Urinary bladder (tissue), 4 donors: ENCODE data around the gene APELA. TPM values are rescaled to one million over a fixed set of nuclear protein-coding genes. Genes with fewer than 3 reads are reported as not detected.

ENCODE experiments used
- DNase-seq: peaks from one replicate; pipeline ENCODE4 v3.0.0-alpha.2; 2015; ENCODE audit errors: extremely low spot score
- H3K27ac ChIP-seq: one replicate; pipeline ENCODE4 v1.5.1; 2013; ENCODE audit warnings: low read depth, mild to moderate bottlenecking, moderate library complexity
- H3K36me3 ChIP-seq: one replicate; pipeline ENCODE4 v1.6.1; 2013; ENCODE audit warnings: mild to moderate bottlenecking, moderate library complexity; ENCODE audit not compliant: insufficient read depth
- H3K4me1 ChIP-seq: one replicate; pipeline ENCODE4 v1.6.1; 2013; ENCODE audit warnings: mild to moderate bottlenecking, moderate library complexity; ENCODE audit not compliant: insufficient read depth
- H3K4me3 ChIP-seq: one replicate; pipeline ENCODE4 v1.5.1; 2013; ENCODE audit warnings: low read depth, low read length
- WGBS: extraction: QIAGEN DNeasy Blood & Tissue Kit; methylation state at CpG from one replicate; pipeline ENCODE4 v1.1.7; 2013; 5-methylcytosine and 5-hydroxymethylcytosine counted together
- polyA plus RNA-seq: library from polyadenylated mRNA; stranded (reverse); fragments of 200-250 nt; gene quantifications from one replicate; pipeline ENCODE4 v1.2.3, GENCODE V29; 2013
- total RNA-seq: library from RNA; depleted of rRNA; stranded (reverse); fragments of >200 nt; gene quantifications from one replicate; pipeline ENCODE4 v1.2.3, GENCODE V29; 2014
- donor health status: healthy with polysubstance abuse.
- donor health status: healthy.

Gene APELA, protein sequence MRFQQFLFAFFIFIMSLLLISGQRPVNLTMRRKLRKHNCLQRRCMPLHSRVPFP
- not detected for total RNA-seq
- not detected for polyA plus RNA-seq

- Histone ChIP-seq H3K27ac (no peak within 1 kb of the TSS), H3K36me3 (no peaks in the 10 kb centered on the region), H3K4me1 (no peaks in the 10 kb centered on the region), H3K4me3 (no peak within 1 kb of the TSS)
- DNase-seq: no peak
- WGBS: 10% methylated on average over 7 of the region's 7 CpGs
These were observed at the start of gene APELA for GRCh38 chr4:164876700-164877324. TSS of gene APELA (plus strand) at chr4:164877178. CDS start at chr4:164877332, 154 bp downstream.

- H3K36me3 ChIP-seq: no peaks in the 10 kb centered on the region
- H3K27ac ChIP-seq: no peak overlapping the region
- H3K4me1 ChIP-seq: no peaks in the 10 kb centered on the region
- H3K4me3 ChIP-seq: no peak overlapping the region
- WGBS: 75% methylated on average over 3 of the region's 3 CpGs
- no peak for DNase-seq
These were observed 48.0 kb upstream of the APELA start for GRCh38 chr4:164828955-164829354.

- 28% methylated on average over 4 of the region's 4 CpGs for WGBS
- Histone ChIP-seq H3K4me3 (no peak overlapping the region), H3K4me1 (no peaks in the 10 kb centered on the region), H3K27ac (no peak overlapping the region), H3K36me3 (no peaks in the 10 kb centered on the region)
- DNase-seq: no peak
These were observed 30.4 kb upstream of the APELA start for GRCh38 chr4:164846566-164846965.

- H3K4me1 ChIP-seq: no peaks in the 10 kb centered on the region
- no peak for DNase-seq
- no peak overlapping the region for H3K27ac ChIP-seq
- 40% methylated on average over 3 of the region's 3 CpGs for WGBS
- no peak overlapping the region for H3K4me3 ChIP-seq
- no peaks in the 10 kb centered on the region for H3K36me3 ChIP-seq
These were observed 30.0 kb upstream of the APELA start for GRCh38 chr4:164847016-164847415.

DNA sequence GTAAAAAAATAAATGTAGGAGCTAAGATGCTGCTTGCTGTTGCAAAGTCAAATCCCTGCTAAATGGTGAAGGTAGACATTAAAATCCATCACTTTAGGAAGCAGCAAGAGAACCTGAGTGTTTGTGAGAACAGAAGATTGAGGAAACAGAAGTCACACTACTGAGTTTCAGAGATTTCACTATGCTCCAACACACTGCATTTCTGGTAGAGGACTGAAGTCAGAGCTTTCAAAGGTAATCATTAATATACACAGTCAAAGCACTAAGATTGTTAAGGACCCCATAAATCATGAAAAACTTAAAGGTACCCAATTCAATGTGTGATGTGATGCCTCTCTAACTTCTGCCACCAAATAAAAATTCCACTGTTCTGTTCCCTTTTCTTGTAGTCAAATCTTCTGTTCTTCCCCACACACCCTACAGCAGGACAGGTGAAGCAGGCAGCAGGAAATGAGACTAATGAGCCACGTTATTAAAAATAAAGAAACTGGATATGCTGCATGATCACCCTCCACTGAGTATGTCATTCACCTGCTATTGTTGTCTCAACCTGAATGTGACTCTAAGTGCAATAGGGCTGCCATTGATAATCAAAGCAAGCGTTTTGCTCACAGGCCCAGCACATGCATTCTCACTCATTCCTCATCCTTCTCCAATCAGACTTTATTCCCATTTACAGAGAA lies 28.9 kb upstream of the APELA start:
- H3K4me1 ChIP-seq: no peaks in the 10 kb centered on the region
- no peak overlapping the region for H3K4me3 ChIP-seq
- no peak overlapping the region for H3K27ac ChIP-seq
- DNase-seq: no peak
- 47% methylated on average over 2 of the region's 2 CpGs for WGBS
- no peaks in the 10 kb centered on the region for H3K36me3 ChIP-seq

- no peaks in the 10 kb centered on the region for H3K4me1 ChIP-seq
- 95% methylated on average over 1 of the region's 1 CpG for WGBS
- DNase-seq: no peak
- H3K27ac ChIP-seq: no peak overlapping the region
- H3K4me3 ChIP-seq: no peak overlapping the region
- no peaks in the 10 kb centered on the region for H3K36me3 ChIP-seq
These were observed 20.6 kb upstream of the APELA start for GRCh38 chr4:164856396-164856795.

DNA sequence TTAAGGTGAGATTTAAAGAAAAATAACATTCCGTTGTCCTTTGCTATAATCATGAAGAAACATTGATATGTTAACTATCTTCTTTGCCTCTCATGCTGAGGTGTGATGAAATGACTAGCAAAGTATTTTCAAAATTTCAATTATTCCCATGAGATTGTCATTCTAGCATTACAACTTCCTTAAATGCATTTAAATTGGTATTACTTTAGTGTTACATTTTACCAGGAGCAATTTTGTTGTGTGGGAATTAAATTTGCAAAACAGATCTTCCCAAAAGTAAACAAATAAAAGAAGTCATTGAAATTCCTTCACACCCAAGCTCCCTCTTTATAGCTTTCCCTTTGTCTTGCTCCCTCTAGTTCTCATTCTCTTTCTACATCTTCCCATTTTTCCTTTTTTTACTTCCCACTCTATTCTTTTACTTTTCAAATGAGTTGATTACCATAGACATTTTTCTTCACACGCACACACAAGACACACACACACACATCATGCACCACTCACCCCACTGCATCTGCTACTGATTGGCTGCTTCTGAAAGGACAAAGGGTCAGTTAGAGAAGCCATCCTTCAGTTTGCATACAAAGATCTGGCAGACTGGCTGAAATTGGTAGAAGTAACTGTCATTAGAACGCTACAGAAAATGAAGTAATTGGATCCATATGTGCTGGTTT lies 10.0 kb upstream of the APELA start:
- DNase-seq: no peak
- WGBS: 17% methylated on average over 3 of the region's 3 CpGs
- no peak overlapping the region for H3K27ac ChIP-seq
- H3K4me3 ChIP-seq: no peak overlapping the region
- H3K4me1 ChIP-seq: no peaks in the 10 kb centered on the region
- H3K36me3 ChIP-seq: no peaks in the 10 kb centered on the region

- Histone ChIP-seq H3K36me3 (no peaks in the 10 kb centered on the region), H3K27ac (no peak overlapping the region), H3K4me3 (no peak overlapping the region), H3K4me1 (no peaks in the 10 kb centered on the region)
- no peak for DNase-seq
- WGBS: 73% methylated on average over 4 of the region's 4 CpGs
These were observed 5.3 kb upstream of the APELA start for GRCh38 chr4:164871673-164872072.

DNA sequence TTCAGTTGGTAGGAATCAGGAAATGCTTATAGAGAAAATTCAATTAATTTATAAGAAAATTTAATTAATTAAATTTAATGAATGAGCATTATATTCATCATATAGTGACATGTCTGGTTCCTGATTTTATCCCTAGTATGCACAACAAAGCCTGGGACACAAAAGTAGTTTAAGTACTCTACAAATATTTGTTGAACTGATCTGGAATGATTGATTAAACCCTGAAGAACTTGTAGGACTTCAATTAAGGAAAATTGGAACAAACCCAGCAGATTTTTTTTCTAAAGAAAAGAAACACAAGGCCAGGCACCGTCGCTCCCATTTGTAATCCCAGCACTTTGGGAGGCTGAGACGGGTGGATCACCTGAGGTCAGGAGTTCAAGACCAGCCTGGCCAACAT lies 4.5 kb upstream of the APELA start:
- DNase-seq: no peak
- no peaks in the 10 kb centered on the region for H3K36me3 ChIP-seq
- H3K4me3 ChIP-seq: no peak overlapping the region
- WGBS: 64% methylated on average over 3 of the region's 3 CpGs
- no peak overlapping the region for H3K27ac ChIP-seq
- H3K4me1 ChIP-seq: no peaks in the 10 kb centered on the region

GRCh38 chr4:164874789-164875188 lies 2.2 kb upstream of the APELA start:
- no peaks in the 10 kb centered on the region for H3K4me1 ChIP-seq
- no peaks in the 10 kb centered on the region for H3K36me3 ChIP-seq
- no peak overlapping the region for H3K27ac ChIP-seq
- 72% methylated on average over 3 of the region's 3 CpGs for WGBS
- H3K4me3 ChIP-seq: no peak overlapping the region
- DNase-seq: no peak

DNA sequence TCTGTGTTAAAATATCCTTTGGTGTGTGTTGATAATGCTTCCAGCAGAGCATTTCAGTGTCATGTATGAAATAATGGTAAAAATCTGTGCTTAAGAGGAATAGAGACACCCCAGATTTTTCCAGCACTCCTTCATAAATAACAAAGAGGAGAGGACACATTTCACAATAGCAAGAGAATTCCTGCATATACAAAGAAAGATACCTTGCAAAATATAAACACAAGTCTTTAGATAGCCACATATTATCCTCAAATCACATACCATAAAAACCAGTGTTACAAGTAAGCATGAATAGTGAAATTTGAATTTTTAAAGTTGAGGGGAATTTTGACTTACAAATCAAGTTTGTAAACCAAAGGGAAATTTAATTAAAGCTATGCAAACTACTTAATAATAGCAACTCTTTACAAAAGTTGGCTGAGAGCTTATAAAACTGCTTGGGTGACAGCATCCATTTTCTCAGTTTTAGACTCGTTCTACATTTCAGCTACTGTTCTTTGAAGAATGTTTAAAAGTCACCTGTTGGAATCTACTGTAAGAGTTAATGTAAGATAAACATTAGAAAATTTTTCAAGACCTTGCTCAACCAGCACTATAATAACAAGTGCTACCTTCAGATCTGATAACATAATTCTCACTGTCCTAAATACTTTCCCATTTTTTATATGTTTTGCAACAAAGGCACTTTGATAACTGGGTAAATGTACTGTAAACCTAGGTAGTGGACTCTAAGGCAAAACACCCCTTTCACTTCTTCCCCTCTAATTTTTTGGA lies 3.7 kb downstream of the APELA start:
- WGBS: 32% methylated on average over 1 of the region's 1 CpG
- DNase-seq: no peak
- H3K4me1 ChIP-seq: no peaks in the 10 kb centered on the region
- H3K36me3 ChIP-seq: no peaks in the 10 kb centered on the region
- H3K4me3 ChIP-seq: no peak overlapping the region
- H3K27ac ChIP-seq: no peak overlapping the region

- H3K36me3 ChIP-seq: no peaks in the 10 kb centered on the region
- no peaks in the 10 kb centered on the region for H3K4me1 ChIP-seq
- 39% methylated on average over 1 of the region's 1 CpG for WGBS
- no peak for DNase-seq
- H3K27ac ChIP-seq: no peak overlapping the region
- no peak overlapping the region for H3K4me3 ChIP-seq
These were observed 11.2 kb downstream of the APELA start for GRCh38 chr4:164888096-164888715.

- H3K4me3 ChIP-seq: no peak overlapping the region
- H3K4me1 ChIP-seq: no peaks in the 10 kb centered on the region
- H3K27ac ChIP-seq: no peak overlapping the region
- no peaks in the 10 kb centered on the region for H3K36me3 ChIP-seq
- 74% methylated on average over 2 of the region's 2 CpGs for WGBS
- no peak for DNase-seq
These were observed 13.7 kb downstream of the APELA start for GRCh38 chr4:164890691-164891090.
